C4-2B (cell line): Measurements from ENCODE around the gene FAT2.

Source experiments
- CTCF ChIP-seq: fragments of 450-650 bp; conservative IDR thresholded peaks from 2 replicates; pipeline ENCODE4 v1.5.1; 2017; ENCODE audit warnings: mild to moderate bottlenecking
- ZFX ChIP-seq: fragments of 450-650 bp; IDR thresholded peaks from 2 replicates; pipeline ENCODE4 v1.6.1; 2017

DNA sequence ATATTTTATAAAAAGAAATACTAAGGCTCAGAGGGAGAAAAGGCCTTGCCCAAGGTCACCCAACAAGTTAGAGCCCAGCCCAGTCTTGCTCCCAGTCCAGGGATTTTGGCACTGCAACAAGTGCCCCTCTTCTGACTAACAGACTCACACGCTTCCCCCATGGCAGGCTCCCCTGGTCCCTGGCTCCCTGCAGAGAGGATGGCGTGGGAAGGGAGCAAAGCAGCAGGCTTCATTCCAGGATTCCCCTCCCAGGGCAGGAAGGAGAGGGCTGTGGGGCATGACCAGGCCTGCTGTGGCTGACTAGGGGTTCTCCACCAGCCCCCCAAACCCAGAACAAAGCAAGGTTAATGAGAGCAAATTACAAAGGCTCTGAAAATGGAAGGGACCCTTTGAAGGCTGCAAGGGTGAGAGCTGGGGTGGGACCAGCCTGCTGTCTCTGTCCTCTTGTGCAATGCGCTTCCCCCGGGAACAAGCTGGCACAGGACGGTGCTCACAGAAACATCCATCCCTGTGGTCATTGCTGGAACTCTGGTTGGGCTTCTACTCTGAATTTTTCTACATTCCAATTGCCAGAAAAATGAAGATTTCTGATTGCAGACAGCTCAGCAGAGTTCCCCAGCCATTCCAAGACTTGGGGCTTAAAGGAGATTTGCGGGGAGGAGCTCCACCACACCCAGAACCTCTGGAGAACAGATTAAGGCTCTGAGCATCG lies 37.1 kb upstream of the FAT2 start:
- TF ChIP-seq CTCF, result no peak
- no peak for TF ChIP-seq ZFX
